SK-N-SH treated with all-trans-retinoic acid at 6 μM for 48 hours (cell line): ENCODE measurements around the gene ZDHHC11B.

Experiments used
- ARNTL ChIP-seq: fragments of 450-650 bp; formaldehyde crosslinking; IDR thresholded peaks from 2 replicates; pipeline ENCODE4 v1.5.0; 2020; ENCODE audit warnings: low read depth, mild to moderate bottlenecking, moderate library complexity, borderline replicate concordance
- CSDC2 ChIP-seq: fragments of 250-450 bp; sonication (Bioruptor Pico); IDR thresholded peaks from 2 replicates; pipeline ENCODE4 v1.5.0; 2020; ENCODE audit warnings: mild to moderate bottlenecking, moderate library complexity
- ESRRG ChIP-seq: fragments of 250-450 bp; sonication (Bioruptor Pico); IDR thresholded peaks from 2 replicates; pipeline ENCODE4 v1.6.1; 2021; ENCODE audit warnings: mild to moderate bottlenecking
- PATZ1 ChIP-seq: fragments of 250-450 bp; sonication (Bioruptor Pico); IDR thresholded peaks from 2 replicates; pipeline ENCODE4 v1.8.0; 2020; ENCODE audit warnings: mild to moderate bottlenecking, moderate library complexity, borderline replicate concordance
- RARB ChIP-seq: fragments of 250-450 bp; sonication (Bioruptor Pico); IDR thresholded peaks from 2 replicates; pipeline ENCODE4 v1.8.0; 2021; ENCODE audit warnings: mild to moderate bottlenecking, moderate library complexity
- SNAI2 ChIP-seq: fragments of 250-450 bp; sonication (Bioruptor Pico); IDR thresholded peaks from 2 replicates; pipeline ENCODE4 v1.5.0; 2020; ENCODE audit warnings: mild to moderate bottlenecking, moderate library complexity
- TOX ChIP-seq: fragments of 250-450 bp; sonication (Bioruptor Pico); IDR thresholded peaks from 2 replicates; pipeline ENCODE4 v1.8.0; 2021; ENCODE audit warnings: mild to moderate bottlenecking, moderate library complexity, borderline replicate concordance
- ZFP3 ChIP-seq: fragments of 250-450 bp; sonication (Bioruptor Pico); IDR thresholded peaks from 2 replicates; pipeline ENCODE4 v1.5.0; 2020; ENCODE audit warnings: mild to moderate bottlenecking, moderate library complexity
- ZNF565 ChIP-seq: fragments of 450-650 bp; formaldehyde crosslinking; conservative IDR thresholded peaks from 2 replicates; pipeline ENCODE4 v1.5.0; 2020; ENCODE audit warnings: low read depth, mild to moderate bottlenecking, moderate library complexity

- TF ChIP-seq ZFP3 (no peak), CSDC2 (CRISPR knock-in tag) (no peak), ARNTL (CRISPR knock-in tag) (no peak), PATZ1 (CRISPR knock-in tag) (no peak), SNAI2 (no peak), TOX (CRISPR knock-in tag) (no peak), ZNF565 (CRISPR knock-in tag) (no peak), RARB (CRISPR knock-in tag) (no peak), ESRRG (CRISPR knock-in tag) (no peak)
These were observed 109.2 kb downstream of the ZDHHC11B start for GRCh38 chr5:675111-675870.
